Stimulated activated naive CD8-positive, alpha-beta T cell treated with anti-CD3 and anti-CD28 coated beads, Interleukin-15, amount 100 ng/mL, for 72 hours (primary cell): Measurements from ENCODE around the gene APOO.
"Not testable (repeated sequence)": the region's sequence is repeated elsewhere in the genome, so short reads cannot be mapped to it uniquely, and the experiment has no call there.

Source experiments
- ATAC-seq: fragments of 150-1000 bp; cut with Tn5 transposase; 2 replicates; pipeline ENCODE4 v1.10.0; 2021; ENCODE audit warnings: mild to moderate bottlenecking, moderate library complexity
- DNase-seq, 2 donors: peaks; one replicate each; pipeline ENCODE4 v3.0.0; 2021 to 2022
- H3K27ac Mint-ChIP-seq, 2 donors: one replicate each; pipeline ENCODE4 v1.8.0; 2022; ENCODE audit warnings: mild to moderate bottlenecking in 2 of 2, mixed read lengths in 2 of 2, moderate library complexity in 2 of 2
- H3K27me3 Mint-ChIP-seq: one replicate; pipeline ENCODE4 v1.8.0; 2022; ENCODE audit warnings: mixed read lengths
- H3K4me1 Mint-ChIP-seq: one replicate; pipeline ENCODE4 v1.8.0; 2022; ENCODE audit warnings: mild to moderate bottlenecking, mixed read lengths
- H3K4me3 Mint-ChIP-seq, 2 donors: one replicate each; pipeline ENCODE4 v1.8.0; 2022; ENCODE audit warnings: mild to moderate bottlenecking in 2 of 2, mixed read lengths in 2 of 2, moderate library complexity in 1 of 2
- H3K9me3 Mint-ChIP-seq, 2 donors: one replicate each; pipeline ENCODE4 v1.8.0; 2022; ENCODE audit warnings: mixed read lengths in 2 of 2

APOO gene

DNA sequence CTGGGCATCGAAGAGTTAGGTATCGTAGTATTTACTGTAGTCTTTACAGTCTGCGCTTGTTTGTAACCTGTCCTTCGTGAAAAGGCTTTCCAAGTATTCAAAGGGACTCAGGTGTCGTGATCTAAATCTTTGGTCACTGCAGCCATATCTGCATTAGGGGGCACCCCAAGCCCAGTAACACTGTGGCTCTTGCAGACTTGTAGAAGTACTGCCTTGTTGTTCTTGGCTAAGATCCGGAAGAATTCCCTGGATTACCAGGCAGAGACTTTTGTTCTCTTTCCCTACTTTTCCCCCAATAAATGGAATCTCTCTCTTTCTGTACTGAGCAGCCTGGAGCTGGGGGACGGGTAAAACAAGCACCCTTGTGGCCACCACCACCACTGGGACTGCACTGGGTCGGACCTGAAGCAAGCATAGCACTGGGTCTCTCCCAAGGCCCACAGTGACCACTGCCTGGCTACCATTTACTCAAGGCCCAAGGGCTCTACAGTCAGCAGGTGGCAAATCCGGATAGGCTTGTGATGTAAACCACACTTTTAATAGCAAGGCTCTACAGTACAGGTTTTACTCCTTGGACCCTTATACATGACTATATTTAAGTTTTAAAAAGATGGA lies 12.1 kb upstream of the APOO start:
- DNase-seq, result no peak
- Mint-ChIP-seq H3K4me3 (no peak overlapping the region), H3K4me1 (no peaks in the 10 kb centered on the region), H3K27ac (no peak overlapping the region), H3K27me3 (no peaks in the 10 kb centered on the region), H3K9me3 (no peaks in the 10 kb centered on the region)
- ATAC-seq, result no peak

GRCh38 chrX:23919148-23919547 lies 11.4 kb upstream of the APOO start:
- no peaks in the 10 kb centered on the region for H3K27me3 Mint-ChIP-seq
- DNase-seq (no peak), ATAC-seq (no peak)
- H3K4me1 Mint-ChIP-seq, result no peaks in the 10 kb centered on the region
- no peak overlapping the region for H3K4me3 Mint-ChIP-seq
- no peak overlapping the region for H3K27ac Mint-ChIP-seq
- no peaks in the 10 kb centered on the region for H3K9me3 Mint-ChIP-seq

DNA sequence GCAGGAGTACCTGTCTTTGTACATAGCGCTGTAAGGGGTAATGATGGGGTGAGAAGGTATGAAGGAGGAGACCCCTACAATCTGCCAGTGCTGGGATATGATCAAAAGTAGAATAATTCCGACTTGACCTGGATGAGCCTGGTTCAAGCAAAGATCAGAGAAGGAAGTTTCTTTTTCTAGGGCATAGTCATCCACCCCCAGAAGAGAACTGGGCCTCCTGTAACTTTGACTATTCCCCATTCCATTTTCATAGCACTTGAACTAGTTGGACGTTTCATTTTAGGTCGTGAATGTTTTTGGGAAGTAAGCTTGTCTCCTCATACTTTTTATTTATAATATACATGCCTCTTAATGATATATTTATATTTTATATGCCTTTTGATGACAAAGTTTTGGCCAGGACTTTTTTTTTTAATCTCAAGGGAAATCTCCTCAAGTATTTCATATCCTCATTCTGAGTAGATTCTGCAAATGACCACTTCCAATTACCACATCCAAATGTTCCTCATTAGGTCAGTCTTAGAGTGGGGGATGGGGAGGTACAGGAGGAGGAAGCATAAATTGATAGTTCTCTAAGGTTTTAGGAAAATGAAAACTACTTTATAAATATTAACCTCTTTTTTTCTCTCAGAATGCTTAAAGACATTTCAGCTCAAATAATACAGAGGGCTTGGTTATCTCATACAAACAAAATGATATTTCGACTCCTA lies 3.5 kb upstream of the APOO start:
- ATAC-seq (no peak), DNase-seq (no peak)
- no peaks in the 10 kb centered on the region for H3K27me3 Mint-ChIP-seq
- no peak overlapping the region for H3K4me3 Mint-ChIP-seq
- no peak overlapping the region for H3K27ac Mint-ChIP-seq
- no peaks in the 10 kb centered on the region for H3K9me3 Mint-ChIP-seq
- H3K4me1 Mint-ChIP-seq, result peaks cover 8% of the 10 kb centered on the region

DNA sequence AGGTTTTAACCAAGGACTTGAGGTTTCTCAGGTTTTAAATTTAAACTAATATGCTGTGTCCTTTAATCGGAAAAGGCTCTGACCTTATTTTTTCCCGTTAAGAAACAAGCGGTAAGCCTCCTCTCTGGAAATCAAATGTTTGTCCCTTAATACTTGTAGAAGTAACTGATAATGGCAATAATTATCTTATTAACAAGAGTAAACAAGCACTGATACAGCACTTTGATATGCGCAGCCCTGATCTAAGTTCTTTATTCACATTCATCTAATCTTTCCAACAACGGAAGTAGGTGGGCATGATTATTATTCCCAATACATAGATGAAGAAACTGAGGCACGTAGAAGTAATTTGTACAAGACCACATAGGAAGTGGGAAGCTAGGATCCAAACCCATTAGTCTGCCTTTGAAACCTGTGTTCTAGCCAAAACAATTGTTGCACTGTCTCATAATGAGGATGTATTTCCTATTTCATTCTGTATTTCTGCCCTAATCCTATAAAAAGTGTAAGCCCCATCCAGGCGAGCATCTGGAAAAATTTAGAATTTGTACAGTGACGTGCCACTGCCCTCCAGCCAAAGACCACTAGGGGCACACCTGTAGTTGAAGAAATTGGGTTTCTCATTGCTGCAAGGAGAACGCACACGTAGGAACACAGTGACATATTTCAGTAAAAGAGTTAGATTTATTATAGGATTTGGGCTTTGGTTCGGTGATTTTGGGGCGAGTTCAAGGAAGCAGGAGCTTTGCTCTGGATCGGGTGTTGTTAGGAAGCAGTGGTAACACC lies 674 bp upstream of the APOO start:
- ATAC-seq, result no peak
- no peaks in the 10 kb centered on the region for H3K9me3 Mint-ChIP-seq

GRCh38 chrX:23907111-23907497 lies 634 bp downstream of the APOO start:
- peak overlapping the region; percentile 82 to 83 for H3K4me3 Mint-ChIP-seq
- H3K27me3 Mint-ChIP-seq, result no peaks in the 10 kb centered on the region
- H3K9me3 Mint-ChIP-seq, result no peaks in the 10 kb centered on the region
- peak; percentile 11 for ATAC-seq
- H3K27ac Mint-ChIP-seq, result peak overlapping the region; percentile 89 to 90
- DNase-seq, result no peak
- H3K4me1 Mint-ChIP-seq, result peaks cover 8% of the 10 kb centered on the region

More for the DNA sequence above, 674 bp upstream of the APOO start:
- Mint-ChIP-seq H3K27me3 (no peaks in the 10 kb centered on the region), H3K27ac (peak overlapping the region in 1 of 2 donors; percentile 13), H3K4me1 (peaks cover 8% of the 10 kb centered on the region), H3K4me3 (peak overlapping the region; percentile 82 to 83)
- peak in 1 of 2 donors; percentile 11 for DNase-seq

- ATAC-seq, result no peak
- peaks cover 8% of the 10 kb centered on the region for H3K4me1 Mint-ChIP-seq
- H3K27me3 Mint-ChIP-seq, result no peaks in the 10 kb centered on the region
- no peak overlapping the region for H3K4me3 Mint-ChIP-seq
- no peak overlapping the region for H3K27ac Mint-ChIP-seq
- no peaks in the 10 kb centered on the region for H3K9me3 Mint-ChIP-seq
- no peak for DNase-seq
These were observed 3.6 kb downstream of the APOO start for GRCh38 chrX:23904096-23904495.

DNA sequence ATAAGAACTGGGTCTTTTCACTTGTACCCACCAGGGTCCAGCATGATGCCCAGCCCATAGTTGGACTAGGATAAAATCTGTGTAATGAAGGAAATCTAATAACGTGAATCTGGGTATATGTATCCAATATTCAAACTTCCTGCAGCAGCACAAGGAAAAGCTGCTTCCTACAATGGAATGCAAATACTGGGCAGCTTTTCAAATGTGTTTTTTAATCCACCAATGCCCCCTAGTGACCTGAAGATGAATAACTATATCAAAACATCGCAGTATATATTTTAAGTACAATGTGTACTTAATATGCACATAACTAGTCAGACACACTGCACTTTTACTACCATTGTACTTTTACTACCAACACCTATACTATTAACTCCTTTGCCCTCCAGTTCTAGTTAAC lies 5.3 kb downstream of the APOO start:
- no peak for DNase-seq
- no peaks in the 10 kb centered on the region for H3K27me3 Mint-ChIP-seq
- no peaks in the 10 kb centered on the region for H3K9me3 Mint-ChIP-seq

DNA sequence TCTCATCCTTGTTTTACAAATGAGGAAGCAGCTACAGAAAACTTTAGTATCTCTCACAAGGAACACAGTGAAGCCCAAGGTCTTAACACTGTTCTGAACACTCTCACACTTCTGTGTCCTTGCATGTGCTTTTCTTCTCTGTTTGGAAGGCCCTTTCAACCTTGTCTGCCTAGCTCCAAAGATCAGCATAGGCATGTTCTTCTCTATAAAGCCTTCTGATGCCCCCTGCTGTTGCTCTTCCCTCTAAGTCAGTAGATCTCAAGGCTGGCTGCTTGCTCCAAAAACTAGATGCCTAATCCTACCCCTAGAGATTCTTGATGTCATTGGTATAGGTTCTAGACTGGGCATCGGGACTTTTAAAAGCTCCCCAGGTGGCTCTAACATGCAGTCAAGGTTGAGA lies 5.9 kb downstream of the APOO start:
- H3K27ac Mint-ChIP-seq, result no peak overlapping the region
- H3K4me3 Mint-ChIP-seq, result no peak overlapping the region
- DNase-seq (peak; percentile 13 to 40), ATAC-seq (peak; percentile 84)
- H3K4me1 Mint-ChIP-seq, result no peaks in the 10 kb centered on the region
- H3K27me3 Mint-ChIP-seq, result no peaks in the 10 kb centered on the region
- H3K9me3 Mint-ChIP-seq, result no peaks in the 10 kb centered on the region

More for the DNA sequence above, 5.3 kb downstream of the APOO start:
- Mint-ChIP-seq H3K4me3 (no peak overlapping the region), H3K4me1 (no peaks in the 10 kb centered on the region), H3K27ac (no peak overlapping the region)
- no peak for ATAC-seq

DNA sequence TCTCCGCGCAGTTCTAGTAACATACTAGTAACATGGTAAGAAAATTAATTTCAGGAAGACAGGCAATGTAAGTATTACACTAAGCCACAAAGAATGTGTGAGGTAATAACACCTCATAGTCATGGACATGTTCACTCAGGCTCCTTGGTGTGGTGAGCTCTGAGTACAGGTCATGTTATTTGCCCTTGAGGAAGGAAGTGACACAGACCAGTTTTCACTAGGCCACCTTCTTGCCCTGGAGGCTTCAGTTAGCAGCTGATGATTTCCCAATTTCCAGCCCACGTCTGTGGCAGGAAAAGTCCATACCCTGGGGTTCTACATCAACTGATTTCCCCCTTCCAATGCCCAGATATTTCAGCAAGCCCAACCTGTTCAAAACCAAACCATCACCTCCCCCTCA lies 6.7 kb downstream of the APOO start:
- no peaks in the 10 kb centered on the region for H3K27me3 Mint-ChIP-seq
- no peaks in the 10 kb centered on the region for H3K9me3 Mint-ChIP-seq
- no peaks in the 10 kb centered on the region for H3K4me1 Mint-ChIP-seq
- peak in 1 of 2 donors; percentile 15 for DNase-seq
- H3K4me3 Mint-ChIP-seq, result no peak overlapping the region
- peak; percentile 90 for ATAC-seq
- no peak overlapping the region for H3K27ac Mint-ChIP-seq

- Mint-ChIP-seq H3K27ac (no peak overlapping the region), H3K9me3 (no peaks in the 10 kb centered on the region), H3K4me3 (no peak overlapping the region), H3K27me3 (no peaks in the 10 kb centered on the region), H3K4me1 (no peaks in the 10 kb centered on the region)
- DNase-seq, result no peak
- no peak for ATAC-seq
These were observed 7.4 kb downstream of the APOO start for GRCh38 chrX:23900220-23900797.

GRCh38 chrX:23898412-23898959 lies 9.3 kb downstream of the APOO start:
- no peak for DNase-seq
- no peak overlapping the region for H3K27ac Mint-ChIP-seq
- no peak for ATAC-seq
- no peaks in the 10 kb centered on the region for H3K9me3 Mint-ChIP-seq
- H3K27me3 Mint-ChIP-seq, result no peaks in the 10 kb centered on the region
- no peaks in the 10 kb centered on the region for H3K4me1 Mint-ChIP-seq
- H3K4me3 Mint-ChIP-seq, result no peak overlapping the region

GRCh38 chrX:23896981-23897380 lies 10.8 kb downstream of the APOO start:
- no peaks in the 10 kb centered on the region for H3K4me1 Mint-ChIP-seq
- H3K9me3 Mint-ChIP-seq, result no peaks in the 10 kb centered on the region
- no peak overlapping the region for H3K27ac Mint-ChIP-seq
- no peak overlapping the region for H3K4me3 Mint-ChIP-seq
- DNase-seq (no peak), ATAC-seq (no peak)
- no peaks in the 10 kb centered on the region for H3K27me3 Mint-ChIP-seq

GRCh38 chrX:23896539-23896938 lies 11.2 kb downstream of the APOO start:
- not testable (repeated sequence) for H3K9me3 Mint-ChIP-seq, ATAC-seq, H3K27me3 Mint-ChIP-seq, H3K4me1 Mint-ChIP-seq, H3K4me3 Mint-ChIP-seq, DNase-seq
- H3K27ac Mint-ChIP-seq, result peak overlapping the region in 1 of 2 donors; percentile 40

- H3K9me3 Mint-ChIP-seq, H3K4me1 Mint-ChIP-seq, H3K4me3 Mint-ChIP-seq, H3K27me3 Mint-ChIP-seq, DNase-seq, ATAC-seq, H3K27ac Mint-ChIP-seq: not testable (repeated sequence)
These were observed 12.7 kb downstream of the APOO start for GRCh38 chrX:23894993-23895392.

DNA sequence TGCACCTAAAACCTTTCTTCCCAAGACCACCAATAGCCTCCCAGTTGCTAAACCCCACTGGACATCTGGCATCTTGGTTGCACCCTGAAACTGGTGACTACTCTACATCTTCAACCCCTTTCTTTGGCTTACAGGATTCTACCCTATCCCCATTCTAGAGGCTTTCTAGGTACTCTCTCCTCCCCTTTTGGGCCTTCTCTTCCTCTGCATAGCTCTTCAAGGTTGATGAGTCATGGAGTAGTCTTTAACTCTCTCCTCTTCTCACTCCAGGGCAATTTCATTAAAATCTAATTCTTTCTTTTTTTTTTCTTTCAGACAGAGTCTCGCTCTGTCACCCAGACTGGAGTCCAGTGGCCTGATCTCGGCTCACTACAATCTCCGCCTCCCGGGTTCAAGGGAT lies 16.8 kb downstream of the APOO start:
- Mint-ChIP-seq H3K4me1 (peaks cover 3% of the 10 kb centered on the region), H3K9me3 (no peaks in the 10 kb centered on the region), H3K4me3 (no peak overlapping the region), H3K27ac (no peak overlapping the region), H3K27me3 (no peaks in the 10 kb centered on the region)
- no peak for ATAC-seq
- no peak for DNase-seq
